Lower leg skin (tissue), 3 donors: Measurements from ENCODE around the gene FOXP3.

Experiments used
- CTCF ChIP-seq, 3 donors: fragments of 450-650 bp; IDR thresholded peaks; one replicate each; pipeline ENCODE4 v1.5.1; 2016; ENCODE audit warnings: antibody characterized with exemption in 3 of 3, mild to moderate bottlenecking in 3 of 3, moderate library complexity in 2 of 3
- POLR2A ChIP-seq, 2 donors: fragments of 450-650 bp; IDR thresholded peaks; one replicate each; pipeline ENCODE4 v1.6.1; 2016 to 2017; ENCODE audit warnings: antibody characterized with exemption in 2 of 2, mild to moderate bottlenecking in 1 of 2, moderate library complexity in 1 of 2

DNA sequence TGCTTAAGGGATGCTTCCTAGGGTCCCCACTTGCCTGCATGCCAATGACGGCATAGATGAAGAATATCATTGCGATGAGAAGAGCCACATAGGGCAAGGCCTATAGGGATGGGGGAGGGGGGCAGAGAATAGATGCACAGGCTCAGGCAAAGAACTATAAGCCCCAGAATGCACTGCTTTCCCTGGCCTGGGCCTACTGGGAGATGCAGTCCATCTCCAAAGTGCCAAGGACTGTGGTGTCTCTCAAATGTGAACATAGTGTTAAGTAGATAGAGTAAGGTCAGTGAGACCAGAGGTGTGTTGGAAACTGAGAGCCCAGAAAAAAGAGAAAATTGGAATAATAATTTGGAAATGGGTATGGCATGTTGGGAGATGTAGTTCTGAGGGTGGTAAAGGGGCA, 52.3 kb downstream of the FOXP3 start:
- TF ChIP-seq CTCF (IDR thresholded peaks at IDR 0.05) (no peak), POLR2A (IDR thresholded peaks at IDR 0.05) (no peak)
